Loucy (cell line): ENCODE data around the gene ELOVL7.

Source experiments
- H2AFZ ChIP-seq: fragments of 200-600 bp; sonication (generic); 2 replicates; pipeline ENCODE4 v1.6.0; 2016; ENCODE audit warnings: antibody characterized with exemption, mild to moderate bottlenecking, low read length, moderate library complexity
- H3F3A ChIP-seq: fragments of 200-600 bp; 2 replicates; pipeline ENCODE4 v1.6.0; 2016; ENCODE audit warnings: antibody characterized with exemption, low read depth, mild to moderate bottlenecking
- H3K27me3 ChIP-seq: fragments of 200-600 bp; sonication (generic); 2 replicates; pipeline ENCODE4 v1.6.1; 2014; ENCODE audit warnings: low read length, mild to moderate bottlenecking; ENCODE audit not compliant: insufficient read depth, poor library complexity, severe bottlenecking
- H3K36me3 ChIP-seq: fragments of 200-600 bp; sonication (generic); 2 replicates; pipeline ENCODE4 v1.6.1; 2016; ENCODE audit warnings: low read length; ENCODE audit not compliant: insufficient read depth
- H3K4me1 ChIP-seq: fragments of 200-600 bp; sonication (generic); 2 replicates; pipeline ENCODE4 v1.5.1; 2014; ENCODE audit warnings: low read length, mild to moderate bottlenecking; ENCODE audit not compliant: insufficient read depth, poor library complexity, severe bottlenecking
- H3K4me2 ChIP-seq: fragments of 200-600 bp; sonication (generic); 2 replicates; pipeline ENCODE4 v1.6.0; 2014; ENCODE audit warnings: antibody characterized with exemption, low read length, low read depth, mild to moderate bottlenecking; ENCODE audit not compliant: poor library complexity, severe bottlenecking
- H3K4me3 ChIP-seq: fragments of 200-600 bp; sonication (generic); 2 replicates; pipeline ENCODE4 v1.5.1; 2014; ENCODE audit warnings: low read length, mild to moderate bottlenecking, mixed read lengths; ENCODE audit not compliant: poor library complexity, severe bottlenecking
- H3K79me2 ChIP-seq: fragments of 200-600 bp; sonication (generic); 2 replicates; pipeline ENCODE4 v1.6.1; 2014; ENCODE audit warnings: low read length; ENCODE audit not compliant: insufficient read depth
- H3K9ac ChIP-seq: fragments of 200-600 bp; sonication (generic); 2 replicates; pipeline ENCODE4 v1.6.0; 2014; ENCODE audit warnings: mild to moderate bottlenecking, low read depth, low read length, moderate library complexity; ENCODE audit not compliant: poor library complexity, severe bottlenecking
- H3K9me2 ChIP-seq: fragments of 200-600 bp; sonication (generic); replicated peaks from 2 replicates; pipeline ENCODE4 v1.6.1; 2016; ENCODE audit warnings: low read depth, low read length, mixed read lengths
- H3K9me3 ChIP-seq: fragments of 200-600 bp; sonication (generic); 2 replicates; pipeline ENCODE4 v1.6.1; 2014; ENCODE audit warnings: mild to moderate bottlenecking, antibody characterized with exemption, low read length, low read depth; ENCODE audit not compliant: insufficient read depth
- H4K20me1 ChIP-seq: fragments of 200-600 bp; sonication (generic); 2 replicates; pipeline ENCODE4 v1.6.0; 2014; ENCODE audit warnings: antibody characterized with exemption, low read length, mild to moderate bottlenecking; ENCODE audit not compliant: insufficient read depth, poor library complexity, severe bottlenecking
- EZH2phosphoT487 ChIP-seq: fragments of 200-600 bp; IDR thresholded peaks from 2 replicates; pipeline ENCODE4 v1.6.1; 2018; ENCODE audit warnings: antibody characterized with exemption, mild to moderate bottlenecking, moderate library complexity, borderline replicate concordance
- TF ChIP-seq, protein P1 (sequence below): fragments of 200-600 bp; sonication (generic); conservative IDR thresholded peaks from 2 replicates; pipeline ENCODE4 v1.5.1; 2014; ENCODE audit warnings: mild to moderate bottlenecking, antibody characterized with exemption, low read length

ELOVL7 gene

DNA sequence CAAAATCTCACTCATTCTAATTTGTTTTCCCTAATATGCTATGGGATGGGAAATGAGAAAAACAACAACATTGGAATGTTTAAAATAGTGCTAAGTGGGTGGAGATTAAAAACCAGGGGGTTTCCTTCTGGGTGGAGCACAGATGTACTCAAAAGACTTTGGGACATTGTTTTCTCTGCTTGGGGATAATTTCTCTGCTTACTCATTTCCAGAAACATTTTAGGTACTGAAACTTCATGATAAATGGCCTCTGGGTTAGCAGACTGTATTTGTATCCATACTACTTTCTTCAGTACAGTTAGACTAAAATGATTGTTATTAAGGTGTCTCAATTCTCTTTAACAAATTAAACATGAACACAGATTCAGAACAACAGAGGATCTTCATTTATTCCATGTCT lies 17.4 kb downstream of the ELOVL7 start:
- Histone ChIP-seq H3K9me3 (no peaks in the 10 kb centered on the region), H4K20me1 (no peaks in the 10 kb centered on the region), H3K9me2 (no peaks in the 10 kb centered on the region), H3K9ac (no peak overlapping the region), H3K4me3 (no peak overlapping the region), H3K79me2 (no peaks in the 10 kb centered on the region), H3K36me3 (no peaks in the 10 kb centered on the region), H3K27me3 (no peaks in the 10 kb centered on the region), H2AFZ (no peak overlapping the region), H3F3A (no peaks in the 10 kb centered on the region), H3K4me2 (no peak overlapping the region), H3K4me1 (no peaks in the 10 kb centered on the region)
- TF ChIP-seq EZH2phosphoT487, result no peak
- TF ChIP-seq, protein P1, sequence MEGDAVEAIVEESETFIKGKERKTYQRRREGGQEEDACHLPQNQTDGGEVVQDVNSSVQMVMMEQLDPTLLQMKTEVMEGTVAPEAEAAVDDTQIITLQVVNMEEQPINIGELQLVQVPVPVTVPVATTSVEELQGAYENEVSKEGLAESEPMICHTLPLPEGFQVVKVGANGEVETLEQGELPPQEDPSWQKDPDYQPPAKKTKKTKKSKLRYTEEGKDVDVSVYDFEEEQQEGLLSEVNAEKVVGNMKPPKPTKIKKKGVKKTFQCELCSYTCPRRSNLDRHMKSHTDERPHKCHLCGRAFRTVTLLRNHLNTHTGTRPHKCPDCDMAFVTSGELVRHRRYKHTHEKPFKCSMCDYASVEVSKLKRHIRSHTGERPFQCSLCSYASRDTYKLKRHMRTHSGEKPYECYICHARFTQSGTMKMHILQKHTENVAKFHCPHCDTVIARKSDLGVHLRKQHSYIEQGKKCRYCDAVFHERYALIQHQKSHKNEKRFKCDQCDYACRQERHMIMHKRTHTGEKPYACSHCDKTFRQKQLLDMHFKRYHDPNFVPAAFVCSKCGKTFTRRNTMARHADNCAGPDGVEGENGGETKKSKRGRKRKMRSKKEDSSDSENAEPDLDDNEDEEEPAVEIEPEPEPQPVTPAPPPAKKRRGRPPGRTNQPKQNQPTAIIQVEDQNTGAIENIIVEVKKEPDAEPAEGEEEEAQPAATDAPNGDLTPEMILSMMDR, result no peak

DNA sequence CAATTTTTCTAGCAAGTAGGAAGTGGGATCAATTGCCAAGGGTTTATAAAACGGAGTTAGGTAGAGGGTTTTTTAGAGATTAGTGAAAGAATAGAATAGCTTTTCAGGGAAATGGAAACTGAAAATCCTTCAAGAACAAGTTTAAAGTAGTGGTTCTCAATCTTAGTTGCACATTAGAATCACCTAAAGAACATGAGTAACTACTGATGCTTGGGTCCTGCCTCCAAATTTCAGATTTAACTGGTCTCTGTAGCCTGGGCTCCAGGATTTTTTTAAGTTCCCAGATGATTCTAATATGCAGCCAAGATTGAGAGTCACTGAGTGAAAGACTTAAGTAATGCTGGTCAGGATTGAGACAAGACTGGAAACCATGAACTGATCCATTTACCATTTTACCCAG lies 20.5 kb downstream of the ELOVL7 start:
- no peak overlapping the region for H3K4me3 ChIP-seq

GRCh38 chr5:60822285-60822556 lies 21.8 kb downstream of the ELOVL7 start:
- no peaks in the 10 kb centered on the region for H4K20me1 ChIP-seq
- H3K9ac ChIP-seq, result no peak overlapping the region
- H3K36me3 ChIP-seq, result no peaks in the 10 kb centered on the region
- TF ChIP-seq, protein P1, result no peak
- TF ChIP-seq EZH2phosphoT487, result no peak
- no peak overlapping the region for H3K4me2 ChIP-seq
- H3K9me3 ChIP-seq, result no peaks in the 10 kb centered on the region
- H3K79me2 ChIP-seq, result no peaks in the 10 kb centered on the region
- no peaks in the 10 kb centered on the region for H3K27me3 ChIP-seq
- no peak overlapping the region for H2AFZ ChIP-seq
- H3K9me2 ChIP-seq, result no peaks in the 10 kb centered on the region
- H3K4me1 ChIP-seq, result peaks cover 13% of the 10 kb centered on the region
- no peak overlapping the region for H3K4me3 ChIP-seq
- no peaks in the 10 kb centered on the region for H3F3A ChIP-seq

More for the DNA sequence above, 20.5 kb downstream of the ELOVL7 start:
- Histone ChIP-seq H3K9me3 (no peaks in the 10 kb centered on the region), H2AFZ (no peak overlapping the region), H3K9ac (no peak overlapping the region), H3K4me2 (no peak overlapping the region), H3K9me2 (no peaks in the 10 kb centered on the region), H3F3A (no peaks in the 10 kb centered on the region), H3K4me1 (peaks cover 13% of the 10 kb centered on the region), H4K20me1 (no peaks in the 10 kb centered on the region), H3K79me2 (no peaks in the 10 kb centered on the region), H3K27me3 (no peaks in the 10 kb centered on the region), H3K36me3 (no peaks in the 10 kb centered on the region)
- TF ChIP-seq, protein P1, result no peak
- no peak for TF ChIP-seq EZH2phosphoT487
